ENCODE data around the gene CPB2.

Gene CPB2, protein sequence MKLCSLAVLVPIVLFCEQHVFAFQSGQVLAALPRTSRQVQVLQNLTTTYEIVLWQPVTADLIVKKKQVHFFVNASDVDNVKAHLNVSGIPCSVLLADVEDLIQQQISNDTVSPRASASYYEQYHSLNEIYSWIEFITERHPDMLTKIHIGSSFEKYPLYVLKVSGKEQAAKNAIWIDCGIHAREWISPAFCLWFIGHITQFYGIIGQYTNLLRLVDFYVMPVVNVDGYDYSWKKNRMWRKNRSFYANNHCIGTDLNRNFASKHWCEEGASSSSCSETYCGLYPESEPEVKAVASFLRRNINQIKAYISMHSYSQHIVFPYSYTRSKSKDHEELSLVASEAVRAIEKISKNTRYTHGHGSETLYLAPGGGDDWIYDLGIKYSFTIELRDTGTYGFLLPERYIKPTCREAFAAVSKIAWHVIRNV

DNA sequence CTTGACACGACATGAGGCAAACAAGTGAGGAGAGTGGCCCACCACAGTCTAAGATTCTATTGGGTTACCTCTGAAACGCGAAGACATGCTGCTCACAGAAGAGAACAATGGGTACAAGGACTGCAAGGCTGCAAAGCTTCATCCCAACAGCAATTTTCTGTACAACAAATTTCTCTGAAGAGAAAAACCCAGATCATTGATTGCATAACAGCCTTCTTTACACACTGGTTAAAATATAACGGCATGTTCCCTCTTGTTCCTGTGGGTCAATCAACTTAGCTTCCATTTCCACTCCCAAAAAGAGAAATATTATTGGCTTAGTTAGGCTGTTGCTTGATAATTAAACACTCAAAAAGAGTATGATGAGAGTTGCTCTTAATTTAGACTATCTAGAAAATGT is at the start of gene CPB2:
Gene CPB2, minus strand, starts transcription at position 166 of the 400 bp plus-strand sequence. Its CDS starts 24 bp downstream, at position 142.
- no peak for DNase-seq (ENCODE audit: low read depth in 3 of 3)

DNA sequence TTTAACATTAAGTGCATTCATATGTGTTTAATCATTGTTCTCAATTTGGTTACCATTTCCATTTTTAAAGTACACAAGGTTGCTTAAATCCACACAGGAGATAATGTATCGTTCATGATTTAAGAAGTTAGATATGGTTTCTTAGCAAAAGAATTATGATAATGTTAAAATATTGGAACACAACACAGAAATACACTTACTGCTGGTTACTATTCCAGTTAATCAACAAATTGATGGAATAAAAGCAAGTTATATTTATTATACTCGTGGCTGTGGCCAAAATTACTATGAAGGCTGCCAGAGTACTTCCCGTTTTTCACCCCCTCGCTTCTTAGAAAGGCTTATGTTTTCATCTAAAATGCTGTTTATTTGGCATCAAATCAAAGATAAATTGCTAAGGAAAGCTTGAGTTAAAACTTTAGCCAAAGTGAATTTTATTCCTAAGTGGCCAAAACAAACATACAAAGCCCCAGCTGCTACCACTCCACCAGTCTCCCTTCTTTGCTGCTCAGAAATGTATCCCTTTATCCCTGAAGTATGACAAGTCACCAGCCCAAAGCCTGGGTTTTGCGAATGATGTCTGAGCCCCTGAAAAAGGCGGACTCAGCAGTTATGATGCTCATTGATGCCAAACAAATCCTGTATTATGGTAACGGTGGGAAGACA is 49.4 kb upstream of the CPB2 start:
- DNase-seq (ENCODE audit: low read depth in 3 of 3) = no peak

DNA sequence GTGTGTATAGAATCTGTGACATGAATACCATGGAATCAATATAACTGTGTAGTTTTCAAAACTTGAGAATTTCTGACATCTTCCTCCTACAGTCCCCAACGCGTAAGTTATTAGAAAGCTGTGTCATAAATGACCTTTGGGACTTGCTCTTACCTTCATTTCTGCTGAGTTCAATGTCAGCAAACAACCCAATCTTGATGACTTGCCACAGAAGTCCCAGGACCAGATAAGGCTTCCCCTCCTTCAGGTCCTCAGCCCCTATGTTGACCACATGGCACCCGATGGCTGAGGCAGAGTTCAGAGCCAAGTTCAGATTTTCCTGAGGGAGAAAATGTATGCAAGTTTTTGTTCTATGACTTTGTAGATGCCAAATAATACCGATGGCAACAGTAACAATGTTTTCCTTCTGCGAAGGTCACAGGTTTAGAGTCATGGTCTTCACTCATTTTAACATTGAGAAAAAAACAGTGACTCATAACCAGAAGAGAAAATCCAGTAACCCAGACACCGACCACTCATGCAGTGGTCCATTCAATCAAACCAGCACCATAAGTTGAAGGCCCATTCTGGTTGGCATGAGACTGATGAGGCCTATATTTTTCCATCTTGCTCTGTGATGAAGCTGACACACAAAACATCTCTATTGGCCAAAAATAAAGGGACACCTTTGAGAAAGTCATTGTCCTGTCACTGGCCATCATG is 47.9 kb upstream of the CPB2 start:
- no peak for DNase-seq (ENCODE audit: low read depth in 3 of 3)

DNA sequence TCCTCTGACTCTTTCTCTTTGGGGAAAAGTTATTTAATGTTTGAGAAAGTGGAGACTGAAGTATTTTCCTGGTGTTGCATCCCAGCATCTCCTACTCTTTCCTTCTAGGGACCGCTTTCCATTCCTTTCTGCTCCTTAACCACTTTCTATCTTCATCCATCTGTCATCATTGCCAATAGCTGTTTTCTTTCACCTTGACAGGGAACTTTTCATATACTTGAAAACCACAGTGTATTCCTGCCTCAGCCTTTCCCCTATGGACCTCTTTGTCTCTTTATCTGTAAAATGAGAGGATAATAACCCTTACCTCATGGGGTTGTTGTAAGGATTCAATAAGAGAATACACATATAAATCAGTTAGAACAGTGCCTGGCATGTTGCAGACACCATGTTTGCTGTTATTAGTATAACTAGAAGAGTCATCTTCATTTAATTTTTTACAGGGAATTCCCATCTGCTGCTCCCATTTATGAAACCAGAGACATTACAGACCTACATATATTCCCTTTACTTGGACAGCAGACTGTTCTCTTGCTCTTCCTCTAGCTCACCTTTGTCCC is 45.4 kb upstream of the CPB2 start:
- no peak for DNase-seq (ENCODE audit: low read depth in 3 of 3)

DNA sequence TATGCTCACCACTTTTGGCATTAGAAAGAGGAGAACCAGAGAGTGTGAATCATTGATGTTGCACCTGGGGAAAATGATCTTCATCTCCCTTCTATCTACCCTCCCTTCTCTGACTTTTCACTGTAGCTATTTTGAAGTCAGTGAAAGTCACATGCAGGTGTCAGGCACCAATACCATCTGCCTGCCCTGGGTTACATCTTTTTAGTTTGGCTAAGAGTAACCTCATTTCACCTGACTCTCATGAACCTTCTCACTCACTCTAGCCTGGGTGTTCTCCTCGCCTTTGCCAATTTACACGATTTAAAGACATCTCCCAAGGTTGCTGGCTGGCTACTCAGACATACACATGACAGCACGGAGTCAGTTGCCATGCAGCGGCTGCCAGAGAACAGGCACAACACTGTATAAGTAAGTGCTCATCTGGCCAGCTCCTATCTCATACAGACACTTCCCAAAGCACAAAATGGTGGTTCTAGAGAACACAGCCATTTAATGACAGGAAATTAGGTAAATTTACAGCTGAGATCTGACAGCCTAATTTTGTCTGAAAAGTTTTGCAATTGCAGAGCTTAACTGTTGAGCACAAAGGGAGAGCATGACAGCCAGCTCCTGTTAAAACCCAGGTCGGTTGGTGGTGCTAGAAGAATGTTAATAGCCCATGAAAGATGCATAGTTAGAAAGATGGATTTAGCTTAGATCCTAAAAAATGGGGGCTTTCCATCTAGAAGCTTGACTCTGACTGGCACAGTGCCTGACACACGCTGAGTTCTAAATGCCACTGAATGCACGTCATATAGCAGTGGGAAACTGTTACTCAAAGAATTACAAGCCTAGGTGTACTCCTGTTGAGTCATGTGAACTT is 44.7 kb upstream of the CPB2 start:
- no peak for DNase-seq (ENCODE audit: low read depth in 3 of 3)

DNA sequence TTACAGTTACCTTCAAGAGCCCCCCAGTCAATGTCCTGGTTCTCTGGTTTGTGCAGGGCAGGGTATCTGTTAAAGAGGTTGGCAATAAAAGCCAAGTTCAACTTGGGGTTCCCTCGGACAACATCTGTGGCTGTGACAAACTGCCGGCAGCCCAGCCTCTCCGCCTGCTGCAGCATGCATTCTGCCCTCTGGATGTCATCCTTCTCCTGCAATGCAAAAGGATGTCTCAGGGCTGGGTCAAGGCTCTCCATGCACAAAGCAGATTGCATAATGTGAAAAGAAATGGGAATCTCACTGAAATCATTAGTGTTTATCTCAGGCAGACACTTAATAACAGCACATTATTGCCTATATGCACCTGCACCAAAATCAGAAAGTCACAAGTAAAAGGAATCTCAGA is 42.1 kb upstream of the CPB2 start:
- no peak for DNase-seq (ENCODE audit: low read depth in 3 of 3)

DNA sequence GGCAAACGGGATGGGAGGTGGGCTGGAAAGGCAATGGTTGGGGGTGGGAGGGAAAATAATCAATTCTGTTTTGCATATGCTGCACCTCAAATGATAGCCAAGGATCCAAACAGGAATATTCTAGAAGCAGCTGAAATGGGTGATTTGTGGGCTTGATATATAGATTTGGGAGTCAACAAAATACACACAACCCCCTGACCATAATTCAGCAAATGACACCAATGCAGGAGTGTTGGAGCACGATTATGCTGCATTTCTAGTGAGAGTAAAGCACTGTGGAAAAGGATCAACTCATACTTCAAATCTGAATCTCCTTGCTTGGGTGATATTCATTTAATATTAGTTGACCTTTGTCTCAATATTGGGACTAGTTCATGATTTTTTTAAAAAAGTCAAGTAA is 41.1 kb upstream of the CPB2 start:
- no peak for DNase-seq (ENCODE audit: low read depth in 3 of 3)

DNA sequence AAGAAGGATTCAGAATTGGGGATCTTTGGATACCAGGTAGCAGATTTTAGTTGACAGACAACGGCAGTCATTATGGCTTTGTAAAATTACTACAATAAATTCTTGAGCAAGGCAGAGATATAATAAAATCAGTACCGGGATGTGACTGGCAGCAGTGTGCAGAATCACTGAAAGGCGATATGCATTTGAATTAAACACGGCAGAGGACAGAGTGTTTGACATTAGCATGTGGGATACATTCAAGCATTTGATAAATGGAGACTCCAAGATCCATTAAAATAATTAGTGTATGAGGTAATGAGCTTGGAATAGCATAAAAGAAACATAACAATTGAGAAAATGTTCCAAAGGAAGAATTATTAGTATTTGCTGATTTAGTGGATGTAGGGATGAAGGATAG is 40.3 kb upstream of the CPB2 start:
- DNase-seq (ENCODE audit: low read depth in 3 of 3) = no peak

DNA sequence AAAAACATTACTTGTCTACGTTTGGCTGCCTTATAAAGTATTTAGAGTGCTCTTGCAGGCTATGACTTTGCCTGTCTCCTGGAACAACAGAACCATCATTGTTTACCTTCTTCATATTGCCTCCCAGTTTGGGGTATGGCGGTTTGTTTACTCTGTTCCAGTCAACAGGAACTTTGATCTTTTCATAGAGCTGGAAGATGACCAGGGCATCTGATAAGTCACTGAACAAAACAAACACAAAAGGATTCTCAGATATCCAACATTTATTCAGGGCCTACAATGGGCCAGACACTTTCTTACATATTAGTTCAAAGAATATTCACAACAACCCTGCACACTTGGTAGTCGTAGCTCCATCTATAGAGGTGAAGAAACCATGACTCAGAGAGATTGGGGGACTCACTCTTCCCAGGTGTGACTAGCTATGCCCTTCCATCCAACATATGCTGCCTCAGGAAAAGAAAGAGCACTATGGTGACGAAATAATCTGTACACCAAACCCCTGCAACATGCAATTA is 38.4 kb upstream of the CPB2 start:
- DNase-seq (ENCODE audit: low read depth in 3 of 3) = no peak

DNA sequence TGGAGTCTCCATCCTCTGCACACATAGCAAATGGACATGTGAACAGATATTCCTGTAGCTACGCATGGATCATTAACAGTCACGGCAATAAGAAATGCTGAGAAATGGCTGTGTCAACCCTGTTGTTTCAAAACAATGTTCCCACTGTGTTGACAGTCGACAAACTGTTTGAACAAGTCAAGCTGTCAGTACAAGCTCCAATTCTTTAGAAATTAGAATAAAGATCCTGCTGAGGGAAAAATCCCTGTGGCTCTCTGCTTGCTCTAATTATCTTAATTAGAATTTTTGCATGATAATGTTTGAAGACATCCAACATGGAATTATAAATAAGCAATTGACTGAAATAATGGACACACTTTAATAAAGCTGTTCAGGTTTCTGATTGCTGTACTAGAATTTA is 37.9 kb upstream of the CPB2 start:
- DNase-seq (ENCODE audit: low read depth in 3 of 3) = no peak

DNA sequence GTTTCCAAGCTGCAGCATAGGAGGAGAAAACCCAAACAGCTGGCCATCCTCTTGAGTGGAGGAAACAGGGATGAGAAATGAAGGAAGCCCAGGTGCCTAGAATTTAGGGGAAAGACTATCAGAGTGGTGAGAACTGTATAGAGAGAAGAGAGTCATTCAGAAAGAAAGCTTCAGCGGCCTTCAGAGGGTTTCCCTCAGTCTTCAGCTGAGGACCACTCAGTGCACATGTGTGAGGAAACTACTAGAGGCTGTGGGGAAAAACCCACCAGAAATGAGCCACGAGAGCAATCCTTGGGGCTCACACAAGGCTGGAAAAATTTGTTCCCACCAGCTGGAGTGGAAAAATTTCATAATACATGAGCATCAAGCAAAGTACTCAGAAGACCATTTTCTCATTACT is 35.2 kb upstream of the CPB2 start:
- DNase-seq (ENCODE audit: low read depth in 3 of 3) = no peak

DNA sequence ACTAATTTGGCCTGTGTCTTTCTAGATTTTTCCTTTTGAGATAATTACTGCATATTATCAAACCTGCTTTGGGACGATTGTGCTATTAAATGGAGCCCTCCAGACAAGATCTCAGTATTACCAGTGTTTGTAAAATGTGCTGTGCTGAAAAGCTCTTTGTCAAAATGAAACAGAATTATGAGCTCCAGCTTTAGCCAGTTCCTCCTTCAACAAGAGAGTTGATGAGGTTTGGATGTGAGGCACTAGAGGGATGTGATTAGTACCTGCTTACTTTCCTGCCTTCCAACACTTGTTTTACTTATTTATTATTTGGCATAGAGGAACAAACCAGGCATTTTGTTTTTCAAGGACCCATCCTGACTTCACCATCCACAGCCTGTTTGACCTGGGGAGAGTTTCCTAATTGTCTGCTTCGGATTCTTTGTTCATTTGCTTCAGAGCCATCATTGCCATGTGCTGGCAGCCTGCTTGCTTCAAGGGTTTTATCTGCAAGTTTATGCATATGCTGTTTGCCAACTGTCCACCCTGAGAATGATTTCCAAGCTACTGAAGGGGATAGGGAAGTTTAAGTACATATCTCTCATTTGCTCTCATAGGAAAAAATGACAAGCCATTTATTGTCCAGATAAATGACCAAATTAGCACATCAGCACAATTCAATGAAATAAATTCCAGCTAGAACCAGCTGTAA is 32.9 kb upstream of the CPB2 start:
- no peak for DNase-seq (ENCODE audit: low read depth in 3 of 3)

DNA sequence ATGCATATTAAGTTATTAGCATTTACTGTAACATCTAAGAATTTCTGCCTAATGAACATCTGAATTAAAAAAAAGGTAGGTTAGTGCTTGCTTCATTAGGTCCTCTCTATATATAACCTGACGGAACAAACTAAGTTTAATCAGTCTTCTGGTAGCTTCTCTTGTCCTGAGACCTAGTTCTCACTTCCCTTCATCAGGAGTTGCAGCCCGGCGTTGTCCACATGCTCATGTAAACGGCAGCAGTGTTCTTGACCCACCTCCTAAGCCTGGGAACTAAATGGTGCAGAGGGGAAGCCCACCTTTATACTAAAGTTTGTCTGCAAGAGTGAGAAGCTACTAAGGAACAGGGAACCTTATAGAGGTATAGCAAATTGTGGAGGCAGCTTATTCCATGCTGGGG is 31.9 kb upstream of the CPB2 start:
- DNase-seq (ENCODE audit: low read depth in 3 of 3) = no peak

DNA sequence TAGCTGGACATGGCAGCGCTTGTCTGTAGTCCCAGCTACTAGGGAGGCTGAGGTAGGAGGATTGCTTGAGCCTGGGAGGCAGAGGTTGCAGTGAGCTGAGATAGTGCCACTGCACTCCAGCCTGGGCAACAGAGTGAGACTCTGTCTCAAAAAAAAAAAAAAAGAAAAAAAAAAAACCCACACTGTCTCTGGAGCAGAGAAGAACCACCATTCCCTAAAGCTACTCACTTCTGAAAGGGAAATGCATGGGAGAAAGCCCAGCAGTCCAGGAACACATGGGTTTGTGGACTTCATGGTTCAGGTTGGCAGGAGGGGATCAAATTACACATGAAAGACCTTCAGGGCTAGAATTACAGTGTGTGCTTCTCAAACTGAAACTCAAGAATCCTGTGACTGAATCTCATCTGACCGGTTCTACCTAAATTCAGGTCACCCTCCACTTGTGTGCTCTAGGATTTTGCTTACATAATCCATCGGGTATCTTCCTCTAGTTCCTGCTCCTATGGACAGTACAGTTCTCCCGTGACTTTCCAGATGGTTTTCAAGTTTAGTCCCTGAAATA is 30.2 kb upstream of the CPB2 start:
- no peak for DNase-seq (ENCODE audit: low read depth in 3 of 3)

DNA sequence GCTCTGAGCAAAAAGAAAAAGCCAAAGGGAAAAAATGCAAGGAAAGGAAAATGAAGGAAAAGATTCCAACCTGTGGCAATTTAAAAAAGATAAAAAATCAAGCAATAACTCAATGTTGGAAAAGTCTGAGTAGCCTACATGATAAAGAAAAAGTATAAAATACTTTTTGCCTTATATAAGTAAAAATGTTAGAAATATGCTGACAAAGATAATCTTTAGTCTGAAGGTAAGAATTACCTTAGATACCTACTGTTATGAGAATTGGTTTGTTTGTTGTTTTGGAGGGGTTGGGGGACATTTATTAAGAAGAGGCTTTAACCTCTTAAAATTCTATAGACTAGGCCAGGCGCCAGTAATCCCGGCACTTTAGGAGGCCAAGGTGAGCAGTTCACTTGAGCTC is 29.7 kb upstream of the CPB2 start:
- DNase-seq (ENCODE audit: low read depth in 3 of 3) = no peak

DNA sequence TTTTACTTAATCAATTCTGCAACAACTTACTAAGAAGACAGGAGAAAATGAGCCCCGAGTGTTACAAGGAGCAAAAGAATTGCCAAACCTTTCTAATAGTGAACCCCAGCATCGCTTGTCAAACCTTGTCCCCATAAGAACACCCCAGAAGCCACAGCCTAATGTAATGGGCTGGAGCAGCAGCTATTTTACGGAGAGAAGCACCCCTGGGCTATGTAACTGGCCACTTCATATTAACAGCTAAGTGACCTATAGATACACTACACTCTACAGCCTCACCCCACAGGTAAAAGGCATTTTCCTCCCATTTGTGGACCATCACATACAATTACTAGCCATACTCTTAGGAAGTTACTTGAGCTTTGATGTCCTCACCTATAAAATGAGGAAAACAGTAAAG is 27.3 kb upstream of the CPB2 start:
- DNase-seq (ENCODE audit: low read depth in 3 of 3) = no peak

DNA sequence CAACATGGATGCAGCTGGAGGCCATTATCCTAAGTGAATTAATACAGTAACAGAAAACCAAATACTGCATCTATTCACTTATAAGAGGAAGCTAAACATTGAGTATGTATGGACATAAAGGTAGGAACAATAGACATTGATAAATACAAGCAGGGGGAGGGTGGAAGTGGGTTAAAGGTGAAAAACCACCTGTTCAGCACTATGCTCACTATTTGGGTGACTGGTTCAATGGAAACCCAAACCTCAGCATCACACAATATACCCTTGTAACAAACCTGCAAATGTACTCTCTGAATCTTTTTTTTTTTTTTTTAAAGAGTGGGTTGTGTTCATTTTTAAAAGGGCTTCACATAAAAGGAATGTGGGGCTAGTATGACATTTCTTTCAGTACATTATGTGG is 26.9 kb upstream of the CPB2 start:
- no peak for DNase-seq (ENCODE audit: low read depth in 3 of 3)

DNA sequence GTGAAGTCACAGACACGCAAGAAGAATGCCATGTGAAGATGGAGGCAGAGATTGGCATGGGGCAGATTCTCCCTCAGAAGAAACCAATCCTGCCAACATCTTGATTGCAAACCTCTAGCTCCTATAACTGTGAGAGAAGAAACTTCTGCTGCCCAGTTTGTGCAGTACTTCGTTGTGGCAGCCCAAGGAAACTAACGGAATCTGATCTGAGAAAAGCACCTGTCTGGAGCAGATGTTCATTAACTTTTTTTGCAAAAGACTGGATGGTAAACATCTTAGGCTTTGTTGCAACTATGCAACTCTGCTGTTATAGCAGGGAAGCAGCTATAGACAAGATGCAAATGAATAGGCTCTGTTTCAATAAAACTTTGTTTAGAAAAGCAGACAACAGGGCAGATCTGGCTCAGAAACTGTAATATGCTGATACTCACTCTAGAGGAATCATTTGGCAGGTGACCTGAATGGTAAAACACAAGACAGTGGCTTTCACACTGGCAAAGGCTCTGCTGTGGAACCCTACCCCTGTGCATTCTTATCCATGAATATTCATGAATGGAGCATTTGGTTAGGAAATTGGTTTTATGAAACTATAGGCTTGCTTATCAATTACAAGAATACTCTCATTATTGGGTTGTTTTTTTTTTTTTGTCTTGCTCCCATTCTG is 25.3 kb upstream of the CPB2 start:
- no peak for DNase-seq (ENCODE audit: low read depth in 3 of 3)

DNA sequence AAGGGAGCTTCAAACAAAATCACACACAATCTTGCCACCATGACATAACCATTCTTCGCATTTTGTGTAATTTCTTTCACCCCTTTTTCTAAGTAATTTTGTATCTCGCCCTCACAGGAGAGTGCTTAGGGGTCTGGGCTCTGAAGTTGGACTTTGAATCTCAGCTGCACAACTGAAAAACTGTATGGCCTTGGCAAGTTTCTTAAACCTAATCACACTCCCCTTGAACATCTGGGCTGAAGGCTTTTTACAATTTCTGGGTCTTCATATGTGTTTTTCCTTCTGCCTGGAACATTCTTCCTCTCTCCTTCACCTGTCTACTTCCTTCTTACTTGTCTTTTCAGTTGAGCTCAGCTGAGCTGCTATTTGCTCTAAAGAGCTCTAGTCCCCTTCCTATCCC is 24.3 kb upstream of the CPB2 start:
- DNase-seq (ENCODE audit: low read depth in 3 of 3) = no peak
